IPS-18c (cell line): ENCODE data around the gene SLC16A10.
"Not testable (repeated sequence)": the region's sequence is repeated elsewhere in the genome, so short reads cannot be mapped to it uniquely, and the experiment has no call there.

Source experiments
- H3K4me3 ChIP-seq: 2 replicates; pipeline ENCODE4 v1.7.0; 2013; ENCODE audit warnings: low read depth, mild to moderate bottlenecking, low read length, moderate library complexity; ENCODE audit not compliant: insufficient read depth
- H3K9me3 ChIP-seq: one replicate; pipeline ENCODE4 v1.6.1; 2013; ENCODE audit warnings: mild to moderate bottlenecking, low read length, moderate library complexity; ENCODE audit not compliant: control insufficient read depth, insufficient read depth

SLC16A10 gene

GRCh38 chr6:111162504-111162903 lies 75.2 kb downstream of the SLC16A10 start:
- Histone ChIP-seq H3K9me3 (peaks cover 2% of the 10 kb centered on the region), H3K4me3 (no peak overlapping the region)

- Histone ChIP-seq H3K4me3 (no peak overlapping the region), H3K9me3 (peaks cover 2% of the 10 kb centered on the region)
Observed at GRCh38 chr6:111171577-111172400, 84.5 kb downstream of the SLC16A10 start.

GRCh38 chr6:111172563-111172962 lies 85.3 kb downstream of the SLC16A10 start:
- peaks cover 2% of the 10 kb centered on the region for H3K9me3 ChIP-seq
- no peak overlapping the region for H3K4me3 ChIP-seq

GRCh38 chr6:111173341-111173740 lies 86.0 kb downstream of the SLC16A10 start:
- peaks cover 2% of the 10 kb centered on the region for H3K9me3 ChIP-seq
- H3K4me3 ChIP-seq, result no peak overlapping the region

GRCh38 chr6:111173946-111174345 lies 86.6 kb downstream of the SLC16A10 start:
- peaks cover 2% of the 10 kb centered on the region for H3K9me3 ChIP-seq
- no peak overlapping the region for H3K4me3 ChIP-seq

- H3K4me3 ChIP-seq, result no peak overlapping the region
- H3K9me3 ChIP-seq, result peaks cover 2% of the 10 kb centered on the region
Observed at GRCh38 chr6:111175109-111175508, 87.8 kb downstream of the SLC16A10 start.

- H3K9me3 ChIP-seq, result no peaks in the 10 kb centered on the region
- no peak overlapping the region for H3K4me3 ChIP-seq
Observed at GRCh38 chr6:111176038-111176759, 88.9 kb downstream of the SLC16A10 start.

- H3K9me3 ChIP-seq, result no peaks in the 10 kb centered on the region
- no peak overlapping the region for H3K4me3 ChIP-seq
Observed at GRCh38 chr6:111176760-111177099, 89.4 kb downstream of the SLC16A10 start.

- H3K9me3 ChIP-seq, result no peaks in the 10 kb centered on the region
- no peak overlapping the region for H3K4me3 ChIP-seq
Observed at GRCh38 chr6:111177131-111177530, 89.8 kb downstream of the SLC16A10 start.

- H3K9me3 ChIP-seq, result no peaks in the 10 kb centered on the region
- no peak overlapping the region for H3K4me3 ChIP-seq
Observed at GRCh38 chr6:111183702-111184517, 96.6 kb downstream of the SLC16A10 start.

GRCh38 chr6:111184827-111185532 lies 97.7 kb downstream of the SLC16A10 start:
- Histone ChIP-seq H3K9me3 (no peaks in the 10 kb centered on the region), H3K4me3 (no peak overlapping the region)

- H3K9me3 ChIP-seq, result peaks cover 3% of the 10 kb centered on the region
- H3K4me3 ChIP-seq, result no peak overlapping the region
Observed at GRCh38 chr6:111185954-111186353, 98.7 kb downstream of the SLC16A10 start.

GRCh38 chr6:111187874-111188273 lies 100.6 kb downstream of the SLC16A10 start:
- Histone ChIP-seq H3K9me3 (peaks cover 3% of the 10 kb centered on the region), H3K4me3 (no peak overlapping the region)

- H3K9me3 ChIP-seq, H3K4me3 ChIP-seq: not testable (repeated sequence)
Observed at GRCh38 chr6:111189666-111190210, 102.4 kb downstream of the SLC16A10 start.

- Histone ChIP-seq H3K4me3 (no peak overlapping the region), H3K9me3 (peaks cover 3% of the 10 kb centered on the region)
Observed at GRCh38 chr6:111190637-111191036, 103.3 kb downstream of the SLC16A10 start.

- not testable (repeated sequence) for H3K4me3 ChIP-seq, H3K9me3 ChIP-seq
Observed at GRCh38 chr6:111191136-111191535, 103.8 kb downstream of the SLC16A10 start.
